Activated CD4-positive, alpha-beta T cell treated with anti-CD3 and anti-CD28 coated beads, Interleukin-2, Interleukin-4, amounts not matched to agents 100 ng/mL and 50 ng/mL, durations not matched to agents 16 hours and 8 hours (primary cell): Measurements from ENCODE around the gene OR2G3.
A peak's percentile ranks its signal among the peaks of the same experiment; 100 is the strongest.

Source experiments
- DNase-seq: peaks from one replicate; pipeline ENCODE4 v3.0.0-alpha.2; 2020; ENCODE audit warnings: low spot score

OR2G3 gene

GRCh38 chr1:247605286-247605685 is at the start of gene OR2G3:
Gene OR2G3 (plus strand): TSS chr1:247605586. CDS start chr1:247605586, 0 bp downstream.
- DNase-seq = no peak

GRCh38 chr1:247557926-247558674 is 47.3 kb upstream of the OR2G3 start:
- no peak for DNase-seq

GRCh38 chr1:247561711-247562110 is 43.7 kb upstream of the OR2G3 start:
- no peak for DNase-seq

GRCh38 chr1:247562198-247562597 is 43.2 kb upstream of the OR2G3 start:
- no peak for DNase-seq

GRCh38 chr1:247574236-247574635 is 31.1 kb upstream of the OR2G3 start:
- no peak for DNase-seq

GRCh38 chr1:247574664-247575063 is 30.7 kb upstream of the OR2G3 start:
- DNase-seq = no peak

- peak; percentile 12 for DNase-seq
Observed at GRCh38 chr1:247576514-247576913, 28.9 kb upstream of the OR2G3 start.

- DNase-seq = no peak
Observed at GRCh38 chr1:247578946-247579460, 26.4 kb upstream of the OR2G3 start.

- DNase-seq = no peak
Observed at GRCh38 chr1:247588060-247588459, 17.3 kb upstream of the OR2G3 start, which contains the start of gene OR2G2. Gene OR2G2 (plus strand): TSS chr1:247588360. CDS start chr1:247588360, 0 bp downstream.

- DNase-seq = no peak
Observed at GRCh38 chr1:247613405-247613804, 8.0 kb downstream of the OR2G3 start.

- DNase-seq = no peak
Observed at GRCh38 chr1:247614625-247615024, 9.2 kb downstream of the OR2G3 start.

- no peak for DNase-seq
Observed at GRCh38 chr1:247627951-247628350, 22.6 kb downstream of the OR2G3 start.

GRCh38 chr1:247638011-247638410 is 32.6 kb downstream of the OR2G3 start:
- DNase-seq = no peak

- no peak for DNase-seq
Observed at GRCh38 chr1:247638781-247639180, 33.4 kb downstream of the OR2G3 start.

- DNase-seq = peak; percentile 11
Observed at GRCh38 chr1:247639381-247639981, 34.1 kb downstream of the OR2G3 start.

- no peak for DNase-seq
Observed at GRCh38 chr1:247642742-247643141, 37.4 kb downstream of the OR2G3 start.

GRCh38 chr1:247646867-247647266 is 41.5 kb downstream of the OR2G3 start:
- DNase-seq = no peak

GRCh38 chr1:247647864-247648263 is 42.5 kb downstream of the OR2G3 start:
- no peak for DNase-seq

- DNase-seq = no peak
Observed at GRCh38 chr1:247653040-247653439, 47.7 kb downstream of the OR2G3 start.
